ENCODE results near the gene FOSL1.

Gene FOSL1

DNA sequence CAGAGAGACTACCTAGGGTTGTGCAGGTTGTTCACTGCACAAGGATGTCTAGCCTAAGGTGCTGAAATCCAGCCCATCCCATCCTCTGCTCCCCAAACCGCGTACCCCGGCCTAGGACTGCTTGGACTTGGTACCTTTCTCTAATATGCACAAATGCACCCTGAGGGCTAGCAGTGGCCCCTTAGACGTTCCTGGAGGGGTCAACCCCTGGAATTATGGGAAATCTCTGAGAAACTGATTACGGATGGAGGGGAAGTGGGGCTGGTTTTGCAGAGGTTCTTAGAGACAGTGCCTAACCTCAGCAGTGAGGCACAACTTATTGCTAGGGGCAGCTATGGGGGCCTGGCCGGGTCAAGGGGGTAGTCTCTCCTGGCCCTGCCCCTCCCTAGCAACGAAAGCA is 16.2 kb upstream of the FOSL1 start:
- H3K4me3 ChIP-seq (ENCODE audit: low read depth, low read length), result no peak overlapping the region
- TF ChIP-seq, protein P1, sequence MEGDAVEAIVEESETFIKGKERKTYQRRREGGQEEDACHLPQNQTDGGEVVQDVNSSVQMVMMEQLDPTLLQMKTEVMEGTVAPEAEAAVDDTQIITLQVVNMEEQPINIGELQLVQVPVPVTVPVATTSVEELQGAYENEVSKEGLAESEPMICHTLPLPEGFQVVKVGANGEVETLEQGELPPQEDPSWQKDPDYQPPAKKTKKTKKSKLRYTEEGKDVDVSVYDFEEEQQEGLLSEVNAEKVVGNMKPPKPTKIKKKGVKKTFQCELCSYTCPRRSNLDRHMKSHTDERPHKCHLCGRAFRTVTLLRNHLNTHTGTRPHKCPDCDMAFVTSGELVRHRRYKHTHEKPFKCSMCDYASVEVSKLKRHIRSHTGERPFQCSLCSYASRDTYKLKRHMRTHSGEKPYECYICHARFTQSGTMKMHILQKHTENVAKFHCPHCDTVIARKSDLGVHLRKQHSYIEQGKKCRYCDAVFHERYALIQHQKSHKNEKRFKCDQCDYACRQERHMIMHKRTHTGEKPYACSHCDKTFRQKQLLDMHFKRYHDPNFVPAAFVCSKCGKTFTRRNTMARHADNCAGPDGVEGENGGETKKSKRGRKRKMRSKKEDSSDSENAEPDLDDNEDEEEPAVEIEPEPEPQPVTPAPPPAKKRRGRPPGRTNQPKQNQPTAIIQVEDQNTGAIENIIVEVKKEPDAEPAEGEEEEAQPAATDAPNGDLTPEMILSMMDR (IDR thresholded peaks at IDR 0.05; ENCODE audit: borderline replicate concordance, insufficient read depth, low read depth, low read length), result no peak

DNA sequence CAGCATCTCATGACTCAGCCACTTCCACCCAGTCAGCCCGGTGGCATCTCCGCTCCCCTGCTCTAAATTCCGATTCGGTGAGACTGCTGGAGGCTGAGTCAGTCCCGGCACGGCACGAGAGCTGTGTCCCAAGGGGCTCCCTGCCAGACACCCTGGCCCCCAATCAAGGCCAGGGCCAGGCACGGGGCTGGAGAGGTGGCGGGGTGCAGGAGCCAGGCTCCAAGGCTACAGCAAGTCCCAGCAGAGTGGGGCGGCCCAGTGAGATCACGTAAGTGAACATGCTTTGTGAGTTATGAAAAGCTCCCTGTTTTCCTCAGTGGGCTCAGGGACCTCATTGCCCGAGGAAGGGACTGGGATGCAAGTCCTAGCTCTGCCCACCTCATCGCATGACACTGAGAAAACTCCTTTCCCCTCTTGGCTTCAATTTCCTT is 15.6 kb upstream of the FOSL1 start:
- TF ChIP-seq, protein P1 (IDR thresholded peaks at IDR 0.05; ENCODE audit: borderline replicate concordance, insufficient read depth, low read depth, low read length), result no peak
- no peak overlapping the region for H3K4me3 ChIP-seq (ENCODE audit: low read depth, low read length)

DNA sequence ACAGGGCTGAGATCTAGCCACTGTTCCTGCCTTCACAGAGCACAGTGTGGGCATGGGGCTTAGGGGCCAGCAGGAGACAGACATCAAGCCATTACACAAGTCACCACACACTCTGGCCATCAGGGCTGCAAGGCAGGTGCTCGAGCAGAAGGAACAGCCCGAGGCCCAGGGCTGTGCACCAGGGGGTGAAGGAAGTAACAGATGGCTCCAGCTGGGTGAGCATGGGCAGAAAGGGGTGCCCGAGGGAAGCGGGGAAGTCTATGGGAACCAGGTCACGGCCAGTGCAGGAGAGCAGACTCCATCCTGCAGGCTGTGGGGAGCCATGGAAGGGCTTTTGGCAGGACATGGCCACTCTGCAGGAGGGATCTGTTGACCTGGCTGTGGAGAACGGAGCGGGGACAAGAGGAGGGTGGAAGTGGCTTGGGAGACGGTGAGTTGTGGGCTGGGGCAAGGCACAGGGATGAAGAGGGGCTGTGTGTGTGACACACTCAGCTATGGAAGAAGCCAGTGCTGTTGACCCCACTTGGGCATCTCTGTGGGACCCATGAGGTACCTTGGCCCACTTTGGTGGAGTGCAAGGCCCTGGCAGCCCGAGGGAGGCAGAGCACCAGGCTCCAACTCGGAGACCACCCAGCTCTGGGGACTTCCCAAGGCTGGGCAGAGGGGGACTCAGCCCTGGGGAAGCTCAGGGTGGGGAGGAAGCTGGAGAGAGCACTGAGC is 15.1 kb upstream of the FOSL1 start:
- H3K4me3 ChIP-seq (ENCODE audit: low read depth, low read length), result no peak overlapping the region
- TF ChIP-seq, protein P1 (IDR thresholded peaks at IDR 0.05; ENCODE audit: borderline replicate concordance, insufficient read depth, low read depth, low read length), result no peak

DNA sequence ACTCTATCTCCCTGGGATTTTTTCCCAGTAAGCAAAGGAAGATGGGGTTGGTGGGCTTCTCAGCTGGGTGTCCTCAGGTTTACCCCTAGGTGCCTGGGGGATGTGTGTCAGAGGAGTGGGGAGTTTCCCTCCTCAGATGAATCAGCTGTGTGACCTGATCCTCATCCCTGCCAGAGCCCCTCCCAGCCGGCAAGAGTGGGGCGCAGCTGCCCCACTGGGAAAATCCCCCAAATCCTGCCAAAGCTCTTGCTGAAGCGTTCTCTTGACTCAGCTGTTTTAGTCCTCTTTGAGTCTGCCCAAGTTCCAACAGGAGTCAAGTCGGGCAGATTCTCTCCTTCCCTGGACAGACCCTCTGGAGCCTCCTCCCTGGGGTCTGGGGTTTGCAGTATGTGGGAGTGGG is 12.7 kb upstream of the FOSL1 start:
- TF ChIP-seq, protein P1 (IDR thresholded peaks at IDR 0.05; ENCODE audit: borderline replicate concordance, insufficient read depth, low read depth, low read length), result no peak

DNA sequence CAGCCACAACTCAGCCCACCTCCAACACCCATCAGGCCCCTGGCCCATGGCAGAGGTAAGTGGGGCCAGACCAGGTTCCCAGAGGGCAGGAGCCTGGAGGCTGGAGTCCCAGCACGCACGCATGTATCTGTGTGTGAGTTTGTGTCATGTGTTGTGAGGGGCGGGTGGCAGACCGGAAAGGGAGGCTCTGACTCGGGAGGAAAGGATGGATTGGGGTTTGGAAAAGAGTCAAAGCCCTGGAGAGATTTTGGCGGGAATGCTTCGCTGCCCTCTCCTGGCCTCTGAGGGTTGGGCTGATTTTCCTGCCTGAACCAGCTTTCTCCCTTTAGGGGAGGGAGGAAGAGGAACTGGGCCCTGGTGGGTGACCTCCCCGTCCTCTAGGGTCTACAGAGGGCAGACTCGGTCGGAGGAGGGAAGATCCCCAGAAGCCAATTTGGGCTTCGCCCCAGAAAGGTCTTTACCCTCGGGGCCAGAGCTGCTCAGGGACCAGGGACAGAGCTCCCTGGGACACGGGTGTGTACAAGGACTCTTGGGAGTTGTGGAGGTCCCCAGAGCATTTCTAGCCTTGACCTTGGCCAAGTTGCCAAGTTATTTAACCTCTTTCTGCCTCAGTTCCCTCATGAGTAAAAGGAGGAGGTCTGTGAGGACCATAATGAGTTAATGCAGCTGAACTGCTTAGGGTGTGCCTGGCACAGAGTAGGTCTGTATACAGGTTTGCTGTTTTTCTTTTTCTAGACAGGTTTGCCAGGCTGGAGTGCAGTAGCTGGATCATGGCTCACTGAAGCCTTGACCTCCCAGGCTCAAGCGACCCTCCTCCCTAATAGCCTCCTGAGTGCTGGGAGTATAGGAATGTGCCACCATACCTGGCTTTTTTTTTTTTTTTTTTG is 11.7 kb upstream of the FOSL1 start:
- TF ChIP-seq, protein P1 (IDR thresholded peaks at IDR 0.05; ENCODE audit: borderline replicate concordance, insufficient read depth, low read depth, low read length), result no peak
- no peak overlapping the region for H3K4me3 ChIP-seq (ENCODE audit: low read depth, low read length)

More for the DNA sequence above, 12.7 kb upstream of the FOSL1 start:
- no peak overlapping the region for H3K4me3 ChIP-seq (ENCODE audit: low read depth, low read length)

DNA sequence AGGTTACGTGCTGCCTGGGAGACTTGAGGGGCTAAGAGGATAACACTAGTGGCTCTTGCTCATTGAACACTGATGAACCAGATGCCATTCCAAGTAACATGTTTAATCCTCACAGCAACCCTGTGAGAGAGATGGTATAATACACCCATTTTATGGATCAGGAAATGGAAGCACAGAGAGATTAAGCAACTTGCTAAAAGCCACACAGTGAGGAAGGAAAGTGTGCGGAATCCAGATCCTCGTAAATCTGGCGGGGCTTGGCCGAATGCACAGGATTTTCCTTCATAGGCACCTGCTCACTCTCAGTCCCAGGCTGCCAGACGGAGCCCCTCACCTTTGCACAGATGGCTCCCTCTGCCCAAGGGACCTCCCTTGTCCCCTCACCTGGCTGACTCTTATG is 7.7 kb upstream of the FOSL1 start:
- TF ChIP-seq, protein P1 (IDR thresholded peaks at IDR 0.05; ENCODE audit: borderline replicate concordance, insufficient read depth, low read depth, low read length), result no peak
- H3K4me3 ChIP-seq (ENCODE audit: low read depth, low read length), result no peak overlapping the region

All from GM12875 (cell line).